Nephron progenitor cell (in vitro differentiated cells): ENCODE results near the gene SPRR2D.

Experiments
- DNase-seq: peaks from one replicate; pipeline ENCODE4 v3.0.0; 2021
- H3K27ac Mint-ChIP-seq: 2 replicates; pipeline ENCODE4 v1.8.0; 2021; ENCODE audit warnings: mild to moderate bottlenecking, moderate library complexity, mixed read lengths
- H3K27me3 Mint-ChIP-seq: 2 replicates; pipeline ENCODE4 v1.8.0; 2021; ENCODE audit warnings: mild to moderate bottlenecking, low read depth, mixed read lengths; ENCODE audit not compliant: poor library complexity
- H3K36me3 Mint-ChIP-seq: 2 replicates; pipeline ENCODE4 v1.8.0; 2021; ENCODE audit warnings: low read depth, mixed read lengths
- H3K4me1 Mint-ChIP-seq: 2 replicates; pipeline ENCODE4 v1.8.0; 2021; ENCODE audit warnings: mixed read lengths
- H3K4me3 Mint-ChIP-seq: 2 replicates; pipeline ENCODE4 v1.8.0; 2021; ENCODE audit warnings: mild to moderate bottlenecking, moderate library complexity, mixed read lengths
- H3K9me3 Mint-ChIP-seq: 2 replicates; pipeline ENCODE4 v1.8.0; 2021; ENCODE audit warnings: mild to moderate bottlenecking, moderate library complexity, mixed read lengths
- TF ChIP-seq, protein P1 (sequence below): fragments of 200-600 bp; sonication (generic); IDR thresholded peaks from 2 replicates; pipeline ENCODE4 v1.5.0; 2021; ENCODE audit warnings: antibody characterized with exemption

The SPRR2D gene

DNA sequence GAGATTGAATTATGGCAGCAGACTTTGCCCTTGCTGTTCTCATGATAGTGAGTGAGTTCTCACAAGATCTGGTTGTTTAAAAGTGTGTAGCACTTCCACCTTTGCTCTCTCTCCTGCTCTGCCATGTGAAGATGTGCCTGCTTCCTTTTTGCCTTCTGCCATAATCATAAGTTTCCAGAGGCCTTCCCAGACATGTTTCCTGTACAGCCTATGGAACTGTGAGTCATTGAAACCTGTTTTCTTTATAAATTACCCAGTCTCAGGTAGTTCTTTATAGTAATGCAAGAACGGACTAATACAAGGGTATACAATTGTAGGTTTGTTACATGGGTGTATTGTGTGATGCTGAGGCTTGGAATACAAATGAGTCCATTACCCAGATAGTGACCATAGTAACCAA is 5.7 kb downstream of the SPRR2D start:
- H3K36me3 Mint-ChIP-seq: no peaks in the 10 kb centered on the region
- H3K4me3 Mint-ChIP-seq: no peak overlapping the region
- peaks cover 7% of the 10 kb centered on the region for H3K27me3 Mint-ChIP-seq
- peaks cover 9% of the 10 kb centered on the region for H3K9me3 Mint-ChIP-seq
- TF ChIP-seq, protein P1, sequence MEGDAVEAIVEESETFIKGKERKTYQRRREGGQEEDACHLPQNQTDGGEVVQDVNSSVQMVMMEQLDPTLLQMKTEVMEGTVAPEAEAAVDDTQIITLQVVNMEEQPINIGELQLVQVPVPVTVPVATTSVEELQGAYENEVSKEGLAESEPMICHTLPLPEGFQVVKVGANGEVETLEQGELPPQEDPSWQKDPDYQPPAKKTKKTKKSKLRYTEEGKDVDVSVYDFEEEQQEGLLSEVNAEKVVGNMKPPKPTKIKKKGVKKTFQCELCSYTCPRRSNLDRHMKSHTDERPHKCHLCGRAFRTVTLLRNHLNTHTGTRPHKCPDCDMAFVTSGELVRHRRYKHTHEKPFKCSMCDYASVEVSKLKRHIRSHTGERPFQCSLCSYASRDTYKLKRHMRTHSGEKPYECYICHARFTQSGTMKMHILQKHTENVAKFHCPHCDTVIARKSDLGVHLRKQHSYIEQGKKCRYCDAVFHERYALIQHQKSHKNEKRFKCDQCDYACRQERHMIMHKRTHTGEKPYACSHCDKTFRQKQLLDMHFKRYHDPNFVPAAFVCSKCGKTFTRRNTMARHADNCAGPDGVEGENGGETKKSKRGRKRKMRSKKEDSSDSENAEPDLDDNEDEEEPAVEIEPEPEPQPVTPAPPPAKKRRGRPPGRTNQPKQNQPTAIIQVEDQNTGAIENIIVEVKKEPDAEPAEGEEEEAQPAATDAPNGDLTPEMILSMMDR: no peak
- no peak overlapping the region for H3K27ac Mint-ChIP-seq
- no peaks in the 10 kb centered on the region for H3K4me1 Mint-ChIP-seq
- no peak for DNase-seq

DNA sequence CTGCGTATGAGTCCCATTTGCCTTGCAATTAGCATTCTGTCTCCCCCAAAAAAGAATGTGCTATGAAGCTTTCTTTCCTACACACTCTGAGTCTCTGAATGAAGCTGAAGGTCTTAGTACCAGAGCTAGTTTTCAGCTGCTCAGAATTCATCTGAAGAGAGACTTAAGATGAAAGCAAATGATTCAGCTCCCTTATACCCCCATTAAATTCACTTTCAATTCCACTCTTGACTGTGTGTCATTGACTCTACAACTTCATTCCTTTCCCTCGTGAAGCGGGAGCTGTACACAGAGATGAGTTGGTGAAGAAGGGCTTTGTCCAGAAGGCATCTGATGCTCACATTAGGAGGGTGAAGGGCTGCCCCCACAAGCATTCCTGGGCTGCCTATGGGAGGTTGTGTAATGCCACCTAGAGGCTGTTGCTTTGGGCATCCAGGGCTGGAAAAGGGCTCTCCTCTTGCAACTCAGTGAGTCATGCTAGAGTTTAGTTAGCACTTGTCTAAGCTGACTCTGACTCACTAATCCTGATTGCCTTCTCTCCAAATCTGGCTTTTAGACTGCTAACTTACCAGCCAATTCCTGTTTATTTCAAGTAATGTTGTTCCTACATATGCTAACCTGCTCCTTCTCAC is 8.1 kb downstream of the SPRR2D start:
- TF ChIP-seq, protein P1: no peak
- peak; percentile 30 for DNase-seq
- H3K4me1 Mint-ChIP-seq: no peaks in the 10 kb centered on the region
- H3K27ac Mint-ChIP-seq: no peak overlapping the region
- H3K27me3 Mint-ChIP-seq: peaks cover 7% of the 10 kb centered on the region
- peaks cover 15% of the 10 kb centered on the region for H3K9me3 Mint-ChIP-seq
- H3K4me3 Mint-ChIP-seq: no peak overlapping the region
- no peaks in the 10 kb centered on the region for H3K36me3 Mint-ChIP-seq

DNA sequence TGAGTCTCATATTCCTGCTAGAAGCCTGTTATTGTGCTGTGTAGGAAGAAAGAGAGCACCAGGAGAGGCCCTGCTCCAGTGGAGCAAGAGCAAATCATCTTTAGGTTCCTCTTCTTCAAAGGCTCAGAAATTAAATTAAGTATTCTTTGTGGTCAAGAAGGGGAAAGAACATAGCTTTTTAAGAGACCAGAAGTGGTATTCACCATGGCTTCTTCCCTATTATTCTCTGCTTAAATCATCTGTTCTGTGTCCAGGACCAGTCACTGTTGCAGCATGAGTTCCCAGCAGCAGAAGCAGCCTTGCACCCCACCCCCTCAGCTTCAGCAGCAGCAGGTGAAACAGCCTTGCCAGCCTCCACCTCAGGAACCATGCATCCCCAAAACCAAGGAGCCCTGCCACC is 8.8 kb downstream of the SPRR2D start:
- H3K4me3 Mint-ChIP-seq: no peak overlapping the region
- H3K27ac Mint-ChIP-seq: no peak overlapping the region
- no peaks in the 10 kb centered on the region for H3K36me3 Mint-ChIP-seq
- H3K9me3 Mint-ChIP-seq: peaks cover 10% of the 10 kb centered on the region
- no peak for DNase-seq
- H3K27me3 Mint-ChIP-seq: peaks cover 7% of the 10 kb centered on the region
- TF ChIP-seq, protein P1: no peak
- no peaks in the 10 kb centered on the region for H3K4me1 Mint-ChIP-seq

DNA sequence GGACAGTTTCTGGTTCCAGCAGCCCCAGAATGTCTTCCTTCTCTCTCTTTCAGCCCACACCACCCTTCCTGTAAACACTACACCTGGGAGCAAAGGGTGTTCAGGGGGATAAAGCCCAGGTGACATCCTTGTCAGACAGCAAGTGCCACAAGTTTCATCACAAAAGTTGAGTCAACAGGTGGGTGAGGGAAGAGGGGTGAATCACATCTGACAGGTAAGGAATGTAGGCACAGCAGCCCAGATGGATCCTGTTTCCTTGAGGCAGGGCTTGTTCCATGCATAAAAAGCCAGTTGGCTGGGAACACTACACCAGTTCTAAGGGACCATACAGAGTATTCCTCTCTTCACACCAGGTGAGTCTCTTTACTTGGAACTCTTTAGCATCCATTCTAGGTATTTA is 10.0 kb downstream of the SPRR2D start, which contains the start of gene SPRR1B:
TSS of gene SPRR1B (plus strand) at position 309 of the 400 bp plus-strand sequence. CDS start 1,143 bp downstream, outside the sequence.
- no peak for DNase-seq
- H3K36me3 Mint-ChIP-seq: no peaks in the 10 kb centered on the region

DNA sequence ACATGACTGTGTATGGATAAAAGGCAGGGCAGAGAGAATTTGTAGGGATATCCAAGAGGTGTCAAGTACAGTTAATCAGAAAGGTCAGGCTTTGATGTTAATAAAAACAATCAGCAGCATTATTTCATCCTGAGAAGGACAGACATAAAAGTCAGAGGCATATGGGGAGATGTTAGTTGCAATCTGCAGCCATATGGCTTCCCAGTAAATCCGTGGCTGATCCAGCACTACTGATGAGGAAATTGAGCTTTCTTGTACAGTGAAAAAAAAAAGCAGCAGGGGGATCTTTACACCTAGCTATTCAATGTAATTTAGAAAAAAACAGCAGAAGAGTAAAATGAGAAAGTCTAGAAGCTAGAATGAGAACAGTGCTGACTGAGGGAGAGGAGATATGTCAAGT is 12.2 kb downstream of the SPRR2D start:
- peaks cover 10% of the 10 kb centered on the region for H3K9me3 Mint-ChIP-seq
- DNase-seq: no peak
- no peaks in the 10 kb centered on the region for H3K36me3 Mint-ChIP-seq
- H3K27ac Mint-ChIP-seq: no peak overlapping the region
- H3K27me3 Mint-ChIP-seq: no peaks in the 10 kb centered on the region
- no peaks in the 10 kb centered on the region for H3K4me1 Mint-ChIP-seq
- H3K4me3 Mint-ChIP-seq: no peak overlapping the region
- TF ChIP-seq, protein P1: no peak

More for the DNA sequence above, 10.0 kb downstream of the SPRR2D start, which contains the start of gene SPRR1B:
- peaks cover 10% of the 10 kb centered on the region for H3K9me3 Mint-ChIP-seq
- TF ChIP-seq, protein P1: no peak
- H3K4me1 Mint-ChIP-seq: no peaks in the 10 kb centered on the region
- no peak within 1 kb of the TSS for H3K27ac Mint-ChIP-seq
- no peak within 1 kb of the TSS for H3K4me3 Mint-ChIP-seq
- H3K27me3 Mint-ChIP-seq: peaks cover 2% of the 10 kb centered on the region

DNA sequence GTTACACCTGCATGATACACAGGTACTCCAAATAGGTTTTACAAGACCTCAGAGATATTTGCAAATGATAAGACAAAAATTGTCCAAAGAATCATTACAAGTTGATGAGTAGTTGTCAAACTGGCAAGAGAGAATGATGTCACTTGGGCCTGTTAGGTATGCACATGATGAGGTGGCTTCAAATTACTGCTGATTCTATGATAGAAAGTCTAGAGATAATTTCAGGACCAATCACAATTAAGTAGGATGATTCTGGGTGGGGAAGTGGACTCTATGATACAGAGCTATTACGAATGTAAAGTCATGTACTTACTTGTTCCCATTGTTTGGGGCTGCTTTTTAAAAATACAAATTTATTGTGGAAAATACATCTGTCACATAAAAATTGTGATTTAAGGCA is 15.1 kb downstream of the SPRR2D start:
- no peak overlapping the region for H3K27ac Mint-ChIP-seq
- H3K36me3 Mint-ChIP-seq: no peaks in the 10 kb centered on the region
- H3K9me3 Mint-ChIP-seq: peaks cover 14% of the 10 kb centered on the region
- no peak for DNase-seq
- no peaks in the 10 kb centered on the region for H3K27me3 Mint-ChIP-seq
- TF ChIP-seq, protein P1: no peak
- peaks cover 18% of the 10 kb centered on the region for H3K4me1 Mint-ChIP-seq
- H3K4me3 Mint-ChIP-seq: no peak overlapping the region
